D721Med (cell line): ENCODE results near the gene PHACTR1.
A peak's percentile ranks its signal among the peaks of the same experiment; 100 is the strongest.
"Not testable (repeated sequence)": the region's sequence is repeated elsewhere in the genome, so short reads cannot be mapped to it uniquely, and the experiment has no call there.

ENCODE experiments used
- DNase-seq: peaks from one replicate; pipeline ENCODE4 v3.0.0; 2011; ENCODE audit warnings: low spot score; ENCODE audit not compliant: insufficient read length
- FAIRE-seq: peaks from 2 replicates; lab custom pipeline; 2011; peaks lifted over from hg19 to GRCh38; lab: Jason Lieb, UNC
- CTCF ChIP-seq: IDR thresholded peaks from 2 replicates; pipeline ENCODE4 v1.5.1; 2012; ENCODE audit warnings: mild to moderate bottlenecking, control low read depth; ENCODE audit not compliant: insufficient read depth; ENCODE audit errors: missing control alignments

The PHACTR1 gene

GRCh38 chr6:12760911-12761310 lies 44.3 kb downstream of the PHACTR1 start:
- no peak for FAIRE-seq

GRCh38 chr6:12761376-12762115 lies 45.0 kb downstream of the PHACTR1 start:
- no peak for FAIRE-seq
- TF ChIP-seq CTCF = no peak
- no peak for DNase-seq

More at GRCh38 chr6:12760911-12761310, 44.3 kb downstream of the PHACTR1 start:
- DNase-seq = no peak
- TF ChIP-seq CTCF = no peak

GRCh38 chr6:12762731-12763434 lies 46.3 kb downstream of the PHACTR1 start:
- FAIRE-seq, DNase-seq: not testable (repeated sequence)

DNA sequence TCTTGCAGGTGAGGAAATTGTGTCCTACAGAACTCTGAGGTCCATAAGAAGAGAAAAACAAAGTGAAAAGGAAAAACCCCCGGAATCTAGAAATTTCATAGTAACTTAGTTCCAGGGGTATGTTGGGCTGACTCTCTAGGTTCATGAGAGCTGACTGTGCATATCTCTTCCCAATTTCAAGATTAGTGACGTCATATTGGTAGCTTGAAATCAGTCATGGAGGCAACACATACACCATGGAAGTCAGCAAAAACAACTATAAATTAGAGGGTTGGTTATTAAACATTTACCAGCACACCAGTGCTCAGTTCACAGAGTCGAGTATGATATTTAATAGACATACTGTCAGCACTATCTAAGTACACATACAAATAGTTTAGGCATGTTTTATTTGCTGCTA lies 49.8 kb downstream of the PHACTR1 start:
- FAIRE-seq = no peak
- no peak for DNase-seq
- TF ChIP-seq CTCF = no peak

GRCh38 chr6:12767016-12767415 lies 50.4 kb downstream of the PHACTR1 start:
- DNase-seq = no peak
- no peak for TF ChIP-seq CTCF
- no peak for FAIRE-seq

- no peak for DNase-seq
- no peak for TF ChIP-seq CTCF
- peak; percentile 93 for FAIRE-seq
Observed at GRCh38 chr6:12769556-12770256, 53.1 kb downstream of the PHACTR1 start.

- FAIRE-seq (no peak), DNase-seq (no peak)
- no peak for TF ChIP-seq CTCF
Observed at GRCh38 chr6:12772416-12772815, 55.8 kb downstream of the PHACTR1 start.
